ELR (cell line): ENCODE results near the gene ABCA2.
"Not testable (repeated sequence)": the region's sequence is repeated elsewhere in the genome, so short reads cannot be mapped to it uniquely, and the experiment has no call there.

ENCODE experiments used
- DNase-seq: peaks from one replicate; pipeline ENCODE4 v3.0.0-alpha.2; 2015; ENCODE audit warnings: low read depth

The ABCA2 gene

DNA sequence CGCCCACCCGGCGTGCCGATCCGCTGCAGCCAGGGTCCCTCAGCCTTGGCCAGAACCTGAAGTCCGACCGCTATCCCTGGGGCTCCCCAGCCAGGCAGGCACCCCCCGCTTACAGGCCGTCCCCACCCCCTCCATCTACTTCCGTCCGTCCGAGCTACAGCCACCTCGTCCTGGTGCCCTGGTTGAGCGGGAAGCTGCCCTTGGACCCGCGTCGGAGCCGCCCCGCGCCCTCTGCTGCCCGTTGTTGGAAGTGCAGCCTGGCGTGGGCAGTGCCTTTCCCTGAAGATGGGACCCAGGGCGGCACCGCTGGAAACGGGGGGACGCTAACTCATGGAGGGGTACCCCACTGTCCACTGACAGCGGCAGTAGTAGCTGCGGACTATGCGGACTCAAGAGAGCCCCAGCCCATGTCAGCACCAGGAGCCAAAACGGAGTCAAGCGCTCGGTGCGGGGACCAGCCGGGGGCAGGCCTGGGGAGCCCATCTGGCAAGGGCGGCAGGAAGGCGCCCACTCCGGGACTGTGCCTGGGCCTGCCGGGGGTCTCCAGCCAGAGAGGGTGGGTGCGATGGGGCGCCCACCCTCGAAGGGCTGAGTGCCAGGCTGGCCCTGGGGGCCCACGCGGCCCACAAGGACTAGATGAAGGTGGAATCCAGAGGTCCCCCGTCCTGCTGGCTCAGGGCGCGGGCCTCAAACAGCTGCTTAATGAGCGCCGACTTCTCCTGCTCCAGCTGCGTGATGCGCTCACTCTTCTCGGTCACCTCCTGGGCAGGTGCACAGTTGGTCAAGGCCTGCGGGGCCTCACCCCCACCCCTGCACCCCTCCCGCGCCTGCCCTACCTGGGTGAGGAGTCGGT, 36.2 kb upstream of the ABCA2 start:
- peak; percentile 76 for DNase-seq

GRCh38 chr9:137063311-137064026, 35.4 kb upstream of the ABCA2 start:
- no peak for DNase-seq

DNA sequence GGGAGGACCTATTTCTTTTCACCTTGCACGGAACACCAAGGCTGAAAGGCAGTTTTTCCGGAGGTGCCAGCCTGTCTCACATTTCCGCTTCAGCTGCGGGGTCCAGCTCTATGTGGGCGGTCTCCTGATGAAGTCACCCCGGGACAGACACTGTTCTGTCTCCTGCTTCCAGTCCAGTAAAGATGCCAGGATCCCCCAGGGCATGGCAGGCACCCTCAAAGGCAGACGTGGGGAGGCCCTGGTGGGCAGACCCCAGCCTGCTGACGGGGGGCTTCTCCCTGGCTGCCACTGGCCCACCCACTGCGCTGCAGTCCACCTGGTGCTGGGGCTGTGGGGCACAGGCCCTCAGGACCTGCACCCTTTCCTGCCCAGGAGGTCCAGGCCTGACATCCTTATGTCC, 34.8 kb upstream of the ABCA2 start:
- not testable (repeated sequence) for DNase-seq

- DNase-seq = no peak
These were observed 34.3 kb upstream of the ABCA2 start for GRCh38 chr9:137062384-137062783.

- DNase-seq = no peak
These were observed 30.6 kb upstream of the ABCA2 start for GRCh38 chr9:137058521-137059234.

GRCh38 chr9:137057545-137057944, 29.5 kb upstream of the ABCA2 start:
- no peak for DNase-seq

- no peak for DNase-seq
These were observed 28.8 kb upstream of the ABCA2 start for GRCh38 chr9:137056739-137057415.

- DNase-seq = no peak
These were observed 27.6 kb upstream of the ABCA2 start for GRCh38 chr9:137055385-137056364.

- no peak for DNase-seq
These were observed 26.9 kb upstream of the ABCA2 start for GRCh38 chr9:137054932-137055384.

- no peak for DNase-seq
These were observed 26.2 kb upstream of the ABCA2 start, which contains the start of gene ENTPD2 for GRCh38 chr9:137053944-137054931. Gene ENTPD2 (minus strand): TSS chr9:137054061. CDS start chr9:137053997, 64 bp downstream.

GRCh38 chr9:137052998-137053943, 25.2 kb upstream of the ABCA2 start:
- DNase-seq = no peak

DNA sequence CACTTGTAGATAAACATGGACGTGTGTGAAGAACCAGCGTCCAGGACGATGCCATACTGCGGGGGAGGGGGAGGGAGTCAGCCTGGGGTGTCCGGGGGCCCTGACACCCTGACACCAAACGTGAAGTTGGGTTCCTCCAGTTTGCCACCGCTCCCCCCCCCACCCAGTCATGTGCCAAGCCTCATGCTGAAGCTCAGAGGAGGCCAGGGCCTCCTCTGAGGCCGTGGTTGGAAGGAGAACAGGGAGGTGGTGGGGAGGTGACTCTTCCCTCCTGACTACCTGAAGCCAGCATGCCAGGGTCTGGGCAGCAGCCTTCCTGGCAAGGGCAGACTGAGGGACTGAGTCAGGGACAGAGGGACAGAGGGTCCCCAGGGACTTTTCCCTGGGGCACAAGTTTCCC, 24.3 kb upstream of the ABCA2 start:
- no peak for DNase-seq

DNA sequence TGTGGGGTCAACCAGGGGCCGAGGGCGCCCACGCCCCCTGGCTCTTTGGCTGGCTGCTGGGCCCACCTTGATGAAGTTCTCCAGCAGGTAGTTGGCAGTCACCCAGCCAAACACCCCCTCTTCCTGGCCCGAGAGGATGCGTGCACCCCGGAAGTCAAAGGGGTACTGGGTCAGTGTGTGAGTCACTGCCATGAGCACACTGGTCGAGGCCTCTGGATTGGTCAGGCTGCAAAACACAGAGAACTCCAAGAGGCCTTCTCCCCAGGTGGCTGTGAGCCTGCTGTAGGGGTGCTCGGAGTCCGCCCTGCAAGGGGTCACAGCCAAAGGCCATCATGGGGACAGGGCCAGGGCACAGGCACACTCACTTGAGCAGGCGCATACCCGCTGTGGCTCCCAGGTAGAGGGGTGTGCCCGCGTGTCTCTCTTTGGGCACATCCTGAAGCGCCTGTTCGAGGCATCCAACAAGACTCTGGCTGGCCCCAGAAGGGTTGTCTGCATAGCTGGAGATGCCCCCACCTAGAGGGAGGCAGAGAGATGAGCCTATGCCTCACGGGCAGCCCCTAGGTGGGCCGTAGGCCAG, 23.2 kb upstream of the ABCA2 start:
- no peak for DNase-seq

DNA sequence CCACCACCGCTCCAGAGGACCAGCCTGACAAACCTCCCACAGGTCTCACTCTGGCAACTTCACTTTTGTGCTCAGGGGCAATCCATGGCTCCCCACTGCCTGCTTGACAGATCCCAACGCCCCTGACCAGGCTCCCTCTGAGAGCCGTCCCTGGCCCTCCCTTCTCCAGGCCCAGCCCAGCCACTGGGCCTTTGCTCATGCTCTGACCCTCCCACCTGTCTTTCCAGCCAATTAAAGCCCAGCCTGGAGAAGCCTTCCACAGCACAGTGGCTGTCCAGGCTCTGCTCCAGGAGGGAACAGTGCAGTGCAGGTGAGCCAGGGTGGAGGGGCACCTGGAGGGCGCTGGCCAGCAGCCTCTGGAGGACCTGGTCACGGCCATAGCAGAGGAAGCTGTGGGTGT, 22.5 kb upstream of the ABCA2 start:
- peak; percentile 38 for DNase-seq

DNA sequence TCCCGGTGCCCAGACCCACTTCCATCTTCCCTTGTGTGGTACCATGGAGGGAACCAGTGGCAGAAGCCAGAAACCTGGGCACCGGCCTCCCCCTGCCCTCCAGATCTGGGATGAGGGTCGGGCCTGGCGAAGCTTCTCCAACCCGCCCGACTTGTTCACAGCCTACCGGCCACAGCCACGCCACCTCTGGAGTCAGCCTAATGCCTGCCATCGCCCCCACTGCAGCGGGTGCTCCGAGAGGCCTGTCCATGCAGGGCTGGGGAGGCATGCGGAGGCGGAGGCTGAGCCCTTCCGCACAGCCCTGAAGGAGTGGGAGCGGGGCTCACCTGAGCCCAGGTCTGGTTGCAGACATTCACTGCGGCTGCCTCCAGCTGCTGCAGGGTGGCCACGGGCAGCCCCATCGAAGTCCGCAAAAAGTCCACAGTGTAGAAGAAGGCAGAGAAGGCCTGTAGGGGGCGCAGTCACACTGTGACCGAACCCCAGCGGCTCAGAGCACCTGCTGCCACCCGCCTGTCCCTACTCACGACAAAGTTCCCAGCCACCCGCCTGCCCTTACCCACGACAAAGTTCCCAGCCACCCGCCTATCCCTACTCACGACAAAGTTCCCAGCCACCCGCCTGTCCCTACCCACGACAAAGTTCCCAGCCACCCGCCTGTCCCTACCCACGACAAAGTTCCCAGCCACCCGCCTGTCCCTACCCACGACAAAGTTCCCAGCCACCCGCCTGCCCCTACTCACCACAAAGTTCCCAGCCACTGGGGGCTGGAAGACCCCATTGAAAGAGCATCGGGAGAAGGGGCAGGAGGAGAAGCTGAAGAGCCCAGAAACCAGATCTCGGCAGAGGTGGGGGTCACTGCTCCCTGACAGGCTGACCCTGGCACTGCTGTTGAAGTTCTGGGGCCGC, 21.8 kb upstream of the ABCA2 start:
- DNase-seq = peak; percentile 63

DNA sequence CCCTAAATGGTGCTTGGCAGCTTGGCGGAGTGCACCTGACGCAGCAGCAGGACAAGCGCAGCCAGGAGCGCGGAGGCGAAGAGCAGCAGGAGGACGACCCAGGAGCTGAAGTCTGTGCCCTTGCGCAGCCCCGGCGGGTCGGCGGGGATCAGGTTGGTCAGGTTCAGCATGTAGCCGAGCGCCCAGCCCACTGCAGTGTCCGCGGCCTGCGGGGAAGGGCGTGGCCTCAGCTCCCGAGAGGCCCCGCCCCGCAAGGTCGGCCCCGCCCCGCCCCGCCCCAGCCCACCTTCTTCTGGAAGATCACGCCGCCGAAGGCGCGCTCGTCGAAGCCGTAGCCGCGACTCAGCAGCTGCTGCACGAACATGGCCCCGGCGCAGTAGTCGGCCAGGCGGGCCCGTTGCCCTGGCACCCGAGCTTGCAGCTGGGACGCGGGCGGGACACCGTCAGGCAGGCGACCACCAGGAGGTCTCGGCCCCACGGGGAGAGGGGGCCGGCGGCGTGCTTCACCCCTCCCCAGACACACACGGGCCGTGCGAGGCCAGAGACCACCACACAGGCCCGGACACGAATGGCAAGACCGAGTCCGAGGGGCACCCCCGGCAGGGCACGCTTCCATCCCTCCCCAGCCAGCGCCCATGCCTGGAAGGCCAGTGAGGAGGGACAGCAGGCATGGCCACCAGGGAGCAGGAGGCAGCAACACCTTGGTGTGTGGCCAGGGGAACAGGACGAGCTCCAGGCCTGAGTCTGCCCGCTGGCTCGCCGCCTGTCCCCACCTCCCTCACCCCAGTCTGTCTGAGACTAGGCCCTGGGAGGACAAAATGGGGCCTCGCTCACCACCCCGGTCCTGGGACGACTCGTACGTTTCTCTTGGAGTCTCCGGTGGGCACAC, 20.9 kb upstream of the ABCA2 start:
- no peak for DNase-seq
